A549 (cell line): ENCODE results near the gene RPAP3. TPM values are rescaled to one million over a fixed set of nuclear protein-coding genes. Genes with fewer than 3 reads are reported as not detected.

Experiments
- ATAC-seq, 2 experiments: fragments of 200-7000 bp in 1 of 2; fragments of >200 bp in 1 of 2; cut with Nextera tagmentation in 1 of 2; cut with Tn5 transposase in 1 of 2; 3 replicates each; pipeline versions ENCODE4 v1.8.0 to v1.9.1; 2018 to 2020; ENCODE audit warnings: mild to moderate bottlenecking in 1 of 2, moderate library complexity in 1 of 2
- CTCF ChIA-PET: fragments of 300-600 bp; sonication (Branson Sonifier 250); formaldehyde crosslinking; extraction: SDS; loops from one replicate; lab custom pipeline; 2021; ENCODE audit warnings: antibody characterized with exemption, inconsistent platforms; lab: Yijun Ruan, JAX
- POLR2A ChIA-PET: fragments of 350-600 bp; formaldehyde crosslinking; extraction: SDS; loops from one replicate; lab custom pipeline; 2021; ENCODE audit warnings: antibody characterized with exemption, inconsistent platforms; lab: Yijun Ruan, JAX
- DNase-seq, 2 experiments: peaks; one replicate each; pipeline versions ENCODE4 v3.0.0 to v3.0.0-alpha.2; 2011 to 2016; ENCODE audit warnings: low read depth in 1 of 2, low spot score in 1 of 2
- FAIRE-seq: peaks from 2 replicates; lab custom pipeline; 2011; peaks lifted over from hg19 to GRCh38; lab: Jason Lieb, UNC
- H3K27ac ChIP-seq, 2 experiments: fragments of >200 bp; sonication (Bioruptor Twin); formaldehyde crosslinking; 3 replicates each; pipeline ENCODE4 v1.5.1; 2016 to 2017
- H3K4me1 ChIP-seq: fragments of >200 bp; sonication (Bioruptor Twin); formaldehyde crosslinking; 3 replicates; pipeline ENCODE4 v1.6.1; 2016
- H3K4me2 ChIP-seq: fragments of >200 bp; sonication (Bioruptor Twin); formaldehyde crosslinking; 3 replicates; pipeline ENCODE4 v1.6.1; 2016
- H3K4me3 ChIP-seq: fragments of >200 bp; sonication (Bioruptor Twin); formaldehyde crosslinking; 3 replicates; pipeline ENCODE4 v1.5.1; 2016
- H3K9me3 ChIP-seq: fragments of >200 bp; sonication (Bioruptor Twin); formaldehyde crosslinking; 3 replicates; pipeline ENCODE4 v1.6.1; 2016
- CBX8 ChIP-seq: fragments of 200-600 bp; sonication (generic); IDR thresholded peaks from 2 replicates; pipeline ENCODE4 v1.6.1; 2016
- CHD4 ChIP-seq: fragments of 200-600 bp; sonication (generic); IDR thresholded peaks from 2 replicates; pipeline ENCODE4 v1.6.1; 2016; ENCODE audit warnings: antibody characterized with exemption, mild to moderate bottlenecking, borderline replicate concordance
- EHMT2 ChIP-seq: fragments of 200-600 bp; sonication (generic); IDR thresholded peaks from 2 replicates; pipeline ENCODE4 v1.6.1; 2016; ENCODE audit warnings: antibody characterized with exemption, low read depth, mild to moderate bottlenecking, moderate library complexity
- HDAC2 ChIP-seq: fragments of 200-600 bp; sonication (generic); IDR thresholded peaks from 2 replicates; pipeline ENCODE4 v1.6.1; 2016
- HES2 ChIP-seq: fragments of >200 bp; sonication (Bioruptor Twin); formaldehyde crosslinking; IDR thresholded peaks from 2 replicates; pipeline ENCODE4 v1.6.1; 2016
- KDM1A ChIP-seq: fragments of 200-600 bp; sonication (generic); IDR thresholded peaks from 2 replicates; pipeline ENCODE4 v1.6.1; 2016; ENCODE audit warnings: low read depth, mild to moderate bottlenecking
- KDM5A ChIP-seq: fragments of 200-600 bp; sonication (generic); IDR thresholded peaks from 2 replicates; pipeline ENCODE4 v1.6.1; 2016; ENCODE audit warnings: antibody characterized with exemption, mild to moderate bottlenecking
- MAX ChIP-seq: IDR thresholded peaks from 2 replicates; pipeline ENCODE4 v1.6.1; 2012
- NFE2L2 ChIP-seq: fragments of 150-350 bp; conservative IDR thresholded peaks from 2 replicates; pipeline ENCODE4 v1.6.1; 2014; ENCODE audit warnings: low read length
- PBX3 ChIP-seq: IDR thresholded peaks from 2 replicates; pipeline ENCODE4 v1.6.1; 2012
- POLR2A ChIP-seq: IDR thresholded peaks from 2 replicates; pipeline ENCODE4 v1.6.1; 2012; ENCODE audit warnings: mild to moderate bottlenecking, low read length
- POLR2AphosphoS2 ChIP-seq: conservative IDR thresholded peaks from 2 replicates; pipeline ENCODE4 v1.6.1; 2012; ENCODE audit warnings: low read length, improper control_type of control experiment, inconsistent platforms
- RAD21 ChIP-seq, 2 experiments: fragments of >200 bp in 1 of 2; sonication (Bioruptor Twin) in 1 of 2; formaldehyde crosslinking in 1 of 2; IDR thresholded peaks in 1 of 2; conservative IDR thresholded peaks in 1 of 2; 2 replicates in 1 of 2; 3 replicates in 1 of 2; pipeline ENCODE4 v1.6.1; 2012 to 2018; ENCODE audit warnings: inconsistent platforms in 1 of 2
- RCOR1 ChIP-seq: fragments of 150-350 bp; IDR thresholded peaks from 2 replicates; pipeline ENCODE4 v1.6.1; 2014; ENCODE audit warnings: antibody characterized with exemption, low read length, low read depth
- RFX5 ChIP-seq: fragments of 450-650 bp; IDR thresholded peaks from 2 replicates; pipeline ENCODE4 v1.7.1; 2014; ENCODE audit warnings: antibody characterized with exemption, mild to moderate bottlenecking, moderate library complexity
- SMC3 ChIP-seq: fragments of >200 bp; sonication (Bioruptor Twin); formaldehyde crosslinking; IDR thresholded peaks from 3 replicates; pipeline ENCODE4 v1.6.1; 2018; ENCODE audit warnings: inconsistent platforms
- SREBF2 ChIP-seq: fragments of 450-650 bp; IDR thresholded peaks from 2 replicates; pipeline ENCODE4 v1.6.1; 2014; ENCODE audit warnings: mild to moderate bottlenecking, moderate library complexity
- TP53 ChIP-seq: fragments of 250-450 bp; sonication (Bioruptor Pico); IDR thresholded peaks from 2 replicates; pipeline ENCODE4 v1.5.0; 2021; ENCODE audit warnings: mild to moderate bottlenecking, moderate library complexity
- ZC3H11A ChIP-seq: fragments of 450-650 bp; IDR thresholded peaks from 2 replicates; pipeline ENCODE4 v1.6.1; 2014; ENCODE audit warnings: antibody characterized with exemption, mild to moderate bottlenecking
- ZFP36 ChIP-seq: fragments of 450-650 bp; IDR thresholded peaks from 2 replicates; pipeline ENCODE4 v1.6.1; 2014; ENCODE audit warnings: borderline replicate concordance; ENCODE audit not compliant: partially characterized antibody
- ZNF302 ChIP-seq: fragments of 250-450 bp; sonication (Bioruptor Pico); IDR thresholded peaks from 2 replicates; pipeline ENCODE4 v1.9.0; 2021; ENCODE audit warnings: inconsistent platforms, mild to moderate bottlenecking, moderate library complexity
- WGBS: methylation state at CpG from one replicate; pipeline ENCODE4 v1.1.6; 2017; ENCODE audit errors: missing lambda C conversion rate; 5-methylcytosine and 5-hydroxymethylcytosine counted together
- polyA plus RNA-seq, 4 experiments: library from polyadenylated mRNA; depleted of rRNA in 3 of 4; stranded (reverse); fragments of >200 nt; fragmentation: RNase III in 1 of 4; extraction: RNeasy Plus Mini Kit Qiagen cat#74134 plus additional on column Dnase treatment in 1 of 4; gene quantifications; 2 replicates in 3 of 4; 3 replicates in 1 of 4; pipeline ENCODE4 v1.2.3, GENCODE V29; 2011 to 2017
- TF ChIP-seq, protein P1 (sequence below): IDR thresholded peaks from 2 replicates; pipeline ENCODE4 v1.6.1; 2012; ENCODE audit warnings: low read depth, borderline replicate concordance
- TF ChIP-seq, protein P2 (sequence below): fragments of 250-450 bp; sonication (Bioruptor Pico); IDR thresholded peaks from 2 replicates; pipeline ENCODE4 v1.5.0; 2020; ENCODE audit warnings: low read depth, mild to moderate bottlenecking, moderate library complexity
- TF ChIP-seq, protein P3 (sequence below): fragments of >200 bp; sonication (Bioruptor Twin); formaldehyde crosslinking; IDR thresholded peaks from 3 replicates; pipeline ENCODE4 v1.5.1; 2016
- TF ChIP-seq, protein P4 (sequence below): fragments of >200 bp; sonication (Bioruptor Twin); formaldehyde crosslinking; IDR thresholded peaks from 3 replicates; pipeline ENCODE4 v1.6.1; 2016

Gene RPAP3
- polyA plus RNA-seq, 2 of the 4 experiments (the other 2 are of a cell fraction) = 51.6 to 74.6 TPM

- Histone ChIP-seq H3K4me1 (peaks cover 8% of the 10 kb centered on the region), H3K9me3 (no peaks in the 10 kb centered on the region), H3K27ac (no peak overlapping the region), H3K4me3 (no peak overlapping the region), H3K4me2 (no peak overlapping the region)
- FAIRE-seq = no peak
- no peak for ATAC-seq
- CTCF ChIA-PET = interaction anchor here (1.0 to 43.9 kb wide), 9 partner anchors 11 to 97 kb away, joined by 4 to 1399 read pairs (median 147); partner anchors contain the start of genes RAPGEF3 and SLC48A1
- TF ChIP-seq, protein P1, sequence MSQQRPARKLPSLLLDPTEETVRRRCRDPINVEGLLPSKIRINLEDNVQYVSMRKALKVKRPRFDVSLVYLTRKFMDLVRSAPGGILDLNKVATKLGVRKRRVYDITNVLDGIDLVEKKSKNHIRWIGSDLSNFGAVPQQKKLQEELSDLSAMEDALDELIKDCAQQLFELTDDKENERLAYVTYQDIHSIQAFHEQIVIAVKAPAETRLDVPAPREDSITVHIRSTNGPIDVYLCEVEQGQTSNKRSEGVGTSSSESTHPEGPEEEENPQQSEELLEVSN = no peak
- TF ChIP-seq, protein P2, sequence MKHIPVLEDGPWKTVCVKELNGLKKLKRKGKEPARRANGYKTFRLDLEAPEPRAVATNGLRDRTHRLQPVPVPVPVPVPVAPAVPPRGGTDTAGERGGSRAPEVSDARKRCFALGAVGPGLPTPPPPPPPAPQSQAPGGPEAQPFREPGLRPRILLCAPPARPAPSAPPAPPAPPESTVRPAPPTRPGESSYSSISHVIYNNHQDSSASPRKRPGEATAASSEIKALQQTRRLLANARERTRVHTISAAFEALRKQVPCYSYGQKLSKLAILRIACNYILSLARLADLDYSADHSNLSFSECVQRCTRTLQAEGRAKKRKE (CRISPR knock-in tag) = no peak
- TF ChIP-seq SREBF2 = no peak
- no peak for TF ChIP-seq RCOR1
- TF ChIP-seq POLR2AphosphoS2 = no peak
- no peak for TF ChIP-seq CHD4
- TF ChIP-seq ZNF302 (CRISPR knock-in tag) = no peak
- 59% methylated on average over 15 of the region's 16 CpGs for WGBS
- POLR2A ChIA-PET = no interaction called here
- DNase-seq = no peak
These were observed 39.7 kb upstream of the RPAP3 start for GRCh38 chr12:47745485-47746041.

- no peak overlapping the region for H3K4me3 ChIP-seq
- no peak for FAIRE-seq
- ChIA-PET POLR2A (no interaction called here), CTCF (interaction anchor here (0.6 to 43.9 kb wide), 16 partner anchors 9 to 289 kb away, joined by 3 to 1399 read pairs (median 5); partner anchors contain the start of genes ENDOU, RAPGEF3, SLC48A1 and TMEM106C)
- no peak for DNase-seq
- 75% methylated on average over 8 of the region's 8 CpGs for WGBS
- no peak for TF ChIP-seq TP53 (CRISPR knock-in tag)
- no peak for TF ChIP-seq RAD21 (conservative IDR thresholded peaks at IDR 0.05 in 1 of 2, IDR thresholded peaks at IDR 0.05 in 1 of 2)
- TF ChIP-seq EHMT2 = no peak
- TF ChIP-seq, protein P2 (CRISPR knock-in tag) = no peak
- no peak for TF ChIP-seq KDM5A
- TF ChIP-seq RFX5 = no peak
- TF ChIP-seq NFE2L2 = no peak
- TF ChIP-seq ZC3H11A = no peak
- H3K4me2 ChIP-seq = no peak overlapping the region
- H3K27ac ChIP-seq = no peak overlapping the region
- no peak for ATAC-seq
- no peaks in the 10 kb centered on the region for H3K9me3 ChIP-seq
- H3K4me1 ChIP-seq = peaks cover 8% of the 10 kb centered on the region
These were observed 39.1 kb upstream of the RPAP3 start for GRCh38 chr12:47744778-47745436.

- Histone ChIP-seq H3K27ac (no peak overlapping the region), H3K4me3 (no peak overlapping the region), H3K4me1 (peaks cover 8% of the 10 kb centered on the region), H3K9me3 (no peaks in the 10 kb centered on the region), H3K4me2 (no peak overlapping the region)
- ATAC-seq (peak in 1 of 2 experiments; percentile 39; a peak in 3 of 6 replicates), FAIRE-seq (no peak), DNase-seq (peak; percentile 37 to 39)
- POLR2A ChIA-PET = no interaction called here
- 15% methylated on average over 10 of the region's 10 CpGs for WGBS
- CTCF ChIA-PET = interaction anchor here (0.6 to 43.9 kb wide), 18 partner anchors 9 to 290 kb away, joined by 3 to 1399 read pairs (median 5); partner anchors contain the start of genes ENDOU, RAPGEF3, SLC48A1 and TMEM106C
- TF ChIP-seq POLR2A = no peak
- TF ChIP-seq HES2 = no peak
- no peak for TF ChIP-seq HDAC2
- peak; percentile 52 for TF ChIP-seq ZFP36
- no peak for TF ChIP-seq KDM1A
- TF ChIP-seq CBX8 = no peak
- peak; percentile 58 to 61 for TF ChIP-seq RAD21 (conservative IDR thresholded peaks at IDR 0.05 in 1 of 2, IDR thresholded peaks at IDR 0.05 in 1 of 2)
- no peak for TF ChIP-seq MAX
- TF ChIP-seq, protein P3, sequence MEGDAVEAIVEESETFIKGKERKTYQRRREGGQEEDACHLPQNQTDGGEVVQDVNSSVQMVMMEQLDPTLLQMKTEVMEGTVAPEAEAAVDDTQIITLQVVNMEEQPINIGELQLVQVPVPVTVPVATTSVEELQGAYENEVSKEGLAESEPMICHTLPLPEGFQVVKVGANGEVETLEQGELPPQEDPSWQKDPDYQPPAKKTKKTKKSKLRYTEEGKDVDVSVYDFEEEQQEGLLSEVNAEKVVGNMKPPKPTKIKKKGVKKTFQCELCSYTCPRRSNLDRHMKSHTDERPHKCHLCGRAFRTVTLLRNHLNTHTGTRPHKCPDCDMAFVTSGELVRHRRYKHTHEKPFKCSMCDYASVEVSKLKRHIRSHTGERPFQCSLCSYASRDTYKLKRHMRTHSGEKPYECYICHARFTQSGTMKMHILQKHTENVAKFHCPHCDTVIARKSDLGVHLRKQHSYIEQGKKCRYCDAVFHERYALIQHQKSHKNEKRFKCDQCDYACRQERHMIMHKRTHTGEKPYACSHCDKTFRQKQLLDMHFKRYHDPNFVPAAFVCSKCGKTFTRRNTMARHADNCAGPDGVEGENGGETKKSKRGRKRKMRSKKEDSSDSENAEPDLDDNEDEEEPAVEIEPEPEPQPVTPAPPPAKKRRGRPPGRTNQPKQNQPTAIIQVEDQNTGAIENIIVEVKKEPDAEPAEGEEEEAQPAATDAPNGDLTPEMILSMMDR = peak; percentile 65
- TF ChIP-seq SMC3 = peak; percentile 76
- TF ChIP-seq, protein P4, sequence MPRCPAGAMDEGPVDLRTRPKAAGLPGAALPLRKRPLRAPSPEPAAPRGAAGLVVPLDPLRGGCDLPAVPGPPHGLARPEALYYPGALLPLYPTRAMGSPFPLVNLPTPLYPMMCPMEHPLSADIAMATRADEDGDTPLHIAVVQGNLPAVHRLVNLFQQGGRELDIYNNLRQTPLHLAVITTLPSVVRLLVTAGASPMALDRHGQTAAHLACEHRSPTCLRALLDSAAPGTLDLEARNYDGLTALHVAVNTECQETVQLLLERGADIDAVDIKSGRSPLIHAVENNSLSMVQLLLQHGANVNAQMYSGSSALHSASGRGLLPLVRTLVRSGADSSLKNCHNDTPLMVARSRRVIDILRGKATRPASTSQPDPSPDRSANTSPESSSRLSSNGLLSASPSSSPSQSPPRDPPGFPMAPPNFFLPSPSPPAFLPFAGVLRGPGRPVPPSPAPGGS = no peak
- TF ChIP-seq PBX3 = no peak
These were observed 38.3 kb upstream of the RPAP3 start for GRCh38 chr12:47744005-47744651.
